HepG2 (cell line): ENCODE measurements around the gene FBXW5. TPM values are rescaled to one million over a fixed set of nuclear protein-coding genes. Genes with fewer than 3 reads are reported as not detected.

Source experiments
- ATAC-seq: fragments of 200-7000 bp; cut with Tn5 transposase; 3 replicates; pipeline ENCODE4 v1.9.1; 2020; ENCODE audit warnings: mild to moderate bottlenecking, moderate library complexity
- BruUV-seq: library from RNA; stranded (reverse); fragments of 400-500 nt; replicated peaks from 2 replicates; lab custom pipeline; 2021; lab: Mats Ljungman, UMichigan
- CTCF ChIA-PET: fragments of 300-600 bp; formaldehyde crosslinking; extraction: SDS; loops from one replicate; lab custom pipeline; 2021; ENCODE audit warnings: low total read pairs, inconsistent platforms, low intra/inter-chr PET ratio; lab: Yijun Ruan, JAX
- POLR2A ChIA-PET: fragments of 350-600 bp; sonication (Branson Sonifier 250); formaldehyde crosslinking; loops from one replicate; lab custom pipeline; 2020; ENCODE audit warnings: antibody characterized with exemption, inconsistent platforms; lab: Yijun Ruan, JAX
- DNase-seq: peaks from one replicate; pipeline ENCODE4 v3.0.0-alpha.2; 2015; ENCODE audit warnings: low spot score
- FAIRE-seq: peaks from 3 replicates; lab custom pipeline; 2011; peaks lifted over from hg19 to GRCh38; lab: Jason Lieb, UNC
- H2AFZ ChIP-seq: one replicate; pipeline ENCODE4 v1.6.1; 2011; ENCODE audit warnings: low read length, inconsistent platforms
- H3K27ac ChIP-seq: fragments of 300-600 bp; 3 replicates; pipeline ENCODE4 v1.8.0; 2011; ENCODE audit warnings: mixed run types, mild to moderate bottlenecking, mixed read lengths, low read length, inconsistent platforms; ENCODE audit not compliant: insufficient read depth; ENCODE audit errors: extremely low read length
- H3K27me3 ChIP-seq, 2 experiments: fragments of 200-600 bp in 1 of 2; 2 replicates in 1 of 2; 3 replicates in 1 of 2; pipeline versions ENCODE4 v1.6.0 to v1.8.0; 2011; ENCODE audit warnings: low read length in 2 of 2, mild to moderate bottlenecking in 2 of 2, moderate library complexity in 2 of 2, inconsistent platforms in 1 of 2; ENCODE audit not compliant: insufficient read depth in 2 of 2, control insufficient read depth in 1 of 2
- H3K36me3 ChIP-seq, 2 experiments: fragments of 200-600 bp in 1 of 2; replicated peaks in 1 of 2; 2 replicates in 1 of 2; 3 replicates in 1 of 2; pipeline versions ENCODE4 v1.5.1 to v1.8.0; 2011; ENCODE audit warnings: low read length in 2 of 2, inconsistent platforms in 1 of 2; ENCODE audit not compliant: insufficient read depth in 2 of 2, control insufficient read depth in 1 of 2
- H3K4me1 ChIP-seq: 2 replicates; pipeline ENCODE4 v1.5.1; 2012; ENCODE audit warnings: low read length, inconsistent platforms; ENCODE audit not compliant: insufficient read depth
- H3K4me2 ChIP-seq: 2 replicates; pipeline ENCODE4 v1.6.0; 2011; ENCODE audit warnings: low read depth, low read length, inconsistent platforms
- H3K4me3 ChIP-seq, 3 experiments: fragments of 200-600 bp in 1 of 3; sonication (generic), shearing (Covaris generic) in 1 of 3; replicated peaks in 1 of 3; 2 replicates each; pipeline ENCODE4 v1.5.1; 2011 to 2016; ENCODE audit warnings: low read length in 3 of 3, inconsistent platforms in 2 of 3, low read depth in 2 of 3, mild to moderate bottlenecking in 2 of 3, control low read depth in 1 of 3, mixed read lengths in 1 of 3; ENCODE audit not compliant: insufficient read depth in 1 of 3
- H3K79me2 ChIP-seq: one replicate; pipeline ENCODE4 v1.6.1; 2011; ENCODE audit warnings: low read length, inconsistent platforms; ENCODE audit not compliant: insufficient read depth
- H3K9ac ChIP-seq: 2 replicates; pipeline ENCODE4 v1.6.0; 2011; ENCODE audit warnings: mild to moderate bottlenecking, low read depth, low read length, inconsistent platforms; ENCODE audit not compliant: insufficient read depth
- H3K9me3 ChIP-seq: 2 replicates; pipeline ENCODE4 v1.5.1; 2012; ENCODE audit warnings: mild to moderate bottlenecking, low read length
- H4K20me1 ChIP-seq: 2 replicates; pipeline ENCODE4 v1.6.0; 2011; ENCODE audit warnings: inconsistent platforms, mild to moderate bottlenecking, low read length, moderate library complexity; ENCODE audit not compliant: insufficient read depth
- ATF6 ChIP-seq: sonication (generic); formaldehyde crosslinking; conservative IDR thresholded peaks from 2 replicates; pipeline ENCODE4 v1.4.0; 2020; ENCODE audit warnings: missing genetic modification reagents
- DZIP1 ChIP-seq: sonication (generic); formaldehyde crosslinking; IDR thresholded peaks from 2 replicates; pipeline ENCODE4 v1.5.0; 2020; ENCODE audit warnings: mild to moderate bottlenecking, missing genetic modification reagents
- FOXA3 ChIP-seq: IDR thresholded peaks from 2 replicates; pipeline ENCODE4 v1.6.1; 2016; ENCODE audit warnings: missing genetic modification reagents, missing compliant biosample characterization
- HNRNPLL ChIP-seq: fragments of 200-400 bp; formaldehyde crosslinking; IDR thresholded peaks from 2 replicates; pipeline ENCODE4 v1.6.1; 2017; ENCODE audit warnings: mild to moderate bottlenecking, low read depth, low read length; ENCODE audit not compliant: poor library complexity, severe bottlenecking
- ISL2 ChIP-seq: sonication (generic); formaldehyde crosslinking; IDR thresholded peaks from 2 replicates; pipeline ENCODE4 v1.5.0; 2020; ENCODE audit warnings: missing genetic modification reagents
- PAWR ChIP-seq: sonication (generic); formaldehyde crosslinking; IDR thresholded peaks from 2 replicates; pipeline ENCODE4 v1.4.0; 2020; ENCODE audit warnings: missing genetic modification reagents, mild to moderate bottlenecking, borderline replicate concordance
- SETDB1 ChIP-seq: sonication (generic); formaldehyde crosslinking; IDR thresholded peaks from 2 replicates; pipeline ENCODE4 v1.5.1; 2020; ENCODE audit warnings: missing genetic modification reagents, mild to moderate bottlenecking, borderline replicate concordance
- WGBS: methylation state at CpG from one replicate; pipeline ENCODE4 v1.1.6; 2017; ENCODE audit warnings: low lambda C conversion rate; 5-methylcytosine and 5-hydroxymethylcytosine counted together
- in situ Hi-C: cut with HindIII; loops from 2 replicates; pipeline ENCODE4 v1.10.0; 2017; ENCODE audit warnings: low pct_unique_long_range_greater_than_20kb; ENCODE audit not compliant: extremely low pct_ligation_motif_present
- intact Hi-C: fragments of 100-400 bp; cut with micrococcal nuclease; formaldehyde crosslinking; loops from one replicate; pipeline ENCODE4 v1.10.0; 2022; ENCODE audit not compliant: unreplicated experiment
- polyA plus RNA-seq, 8 experiments: library from polyadenylated mRNA; depleted of rRNA in 3 of 8; stranded (reverse) in 7 of 8; unstranded in 1 of 8; fragments of >200 nt; fragmentation: Illumina TruSeq in 4 of 8; extraction: Trizol in 4 of 8; gene quantifications; 2 replicates each; pipeline versions ENCODE4 v1.2.1 to v1.2.3, GENCODE V29; 2011 to 2016; ENCODE audit warnings: low read depth in 4 of 8, missing spikeins in 1 of 8, mixed read lengths in 1 of 8; ENCODE audit not compliant: insufficient read depth in 1 of 8
- total RNA-seq, 5 experiments: library from RNA; depleted of rRNA; stranded (reverse); fragments of >200 nt; fragmentation: Illumina TruSeq; extraction: Trizol; gene quantifications; 2 replicates each; pipeline ENCODE4 v1.2.3, GENCODE V29; 2016; ENCODE audit warnings: low read depth in 1 of 5
- TF ChIP-seq, protein P1 (sequence below): sonication (generic); formaldehyde crosslinking; IDR thresholded peaks from 2 replicates; pipeline ENCODE4 v1.4.0; 2020; ENCODE audit warnings: missing genetic modification reagents
- TF ChIP-seq, protein P2 (sequence below): sonication (generic); formaldehyde crosslinking; IDR thresholded peaks from 2 replicates; pipeline ENCODE4 v1.5.1; 2020; ENCODE audit warnings: mild to moderate bottlenecking, missing genetic modification reagents

FBXW5 gene
- total and polyA plus RNA-seq, 2 of the 13 experiments (the other 11 are each of a cell fraction or from before 2014, with no cell fraction given) = 52.0 to 60.4 TPM

- FAIRE-seq = no peak
- H3K4me2 ChIP-seq = no peak overlapping the region
- H3K79me2 ChIP-seq = peaks cover 4% of the 10 kb centered on the region
- TF ChIP-seq FOXA3 = no peak
- TF ChIP-seq, protein P1, sequence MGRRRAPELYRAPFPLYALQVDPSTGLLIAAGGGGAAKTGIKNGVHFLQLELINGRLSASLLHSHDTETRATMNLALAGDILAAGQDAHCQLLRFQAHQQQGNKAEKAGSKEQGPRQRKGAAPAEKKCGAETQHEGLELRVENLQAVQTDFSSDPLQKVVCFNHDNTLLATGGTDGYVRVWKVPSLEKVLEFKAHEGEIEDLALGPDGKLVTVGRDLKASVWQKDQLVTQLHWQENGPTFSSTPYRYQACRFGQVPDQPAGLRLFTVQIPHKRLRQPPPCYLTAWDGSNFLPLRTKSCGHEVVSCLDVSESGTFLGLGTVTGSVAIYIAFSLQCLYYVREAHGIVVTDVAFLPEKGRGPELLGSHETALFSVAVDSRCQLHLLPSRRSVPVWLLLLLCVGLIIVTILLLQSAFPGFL (CRISPR knock-in tag) = no peak
- TF ChIP-seq PAWR (CRISPR knock-in tag) = no peak
- no peak for TF ChIP-seq ISL2 (CRISPR knock-in tag)
- TF ChIP-seq ATF6 = no peak
- TF ChIP-seq HNRNPLL = no peak
- TF ChIP-seq SETDB1 (CRISPR knock-in tag) = no peak
- TF ChIP-seq DZIP1 (CRISPR knock-in tag) = no peak
- TF ChIP-seq, protein P2, sequence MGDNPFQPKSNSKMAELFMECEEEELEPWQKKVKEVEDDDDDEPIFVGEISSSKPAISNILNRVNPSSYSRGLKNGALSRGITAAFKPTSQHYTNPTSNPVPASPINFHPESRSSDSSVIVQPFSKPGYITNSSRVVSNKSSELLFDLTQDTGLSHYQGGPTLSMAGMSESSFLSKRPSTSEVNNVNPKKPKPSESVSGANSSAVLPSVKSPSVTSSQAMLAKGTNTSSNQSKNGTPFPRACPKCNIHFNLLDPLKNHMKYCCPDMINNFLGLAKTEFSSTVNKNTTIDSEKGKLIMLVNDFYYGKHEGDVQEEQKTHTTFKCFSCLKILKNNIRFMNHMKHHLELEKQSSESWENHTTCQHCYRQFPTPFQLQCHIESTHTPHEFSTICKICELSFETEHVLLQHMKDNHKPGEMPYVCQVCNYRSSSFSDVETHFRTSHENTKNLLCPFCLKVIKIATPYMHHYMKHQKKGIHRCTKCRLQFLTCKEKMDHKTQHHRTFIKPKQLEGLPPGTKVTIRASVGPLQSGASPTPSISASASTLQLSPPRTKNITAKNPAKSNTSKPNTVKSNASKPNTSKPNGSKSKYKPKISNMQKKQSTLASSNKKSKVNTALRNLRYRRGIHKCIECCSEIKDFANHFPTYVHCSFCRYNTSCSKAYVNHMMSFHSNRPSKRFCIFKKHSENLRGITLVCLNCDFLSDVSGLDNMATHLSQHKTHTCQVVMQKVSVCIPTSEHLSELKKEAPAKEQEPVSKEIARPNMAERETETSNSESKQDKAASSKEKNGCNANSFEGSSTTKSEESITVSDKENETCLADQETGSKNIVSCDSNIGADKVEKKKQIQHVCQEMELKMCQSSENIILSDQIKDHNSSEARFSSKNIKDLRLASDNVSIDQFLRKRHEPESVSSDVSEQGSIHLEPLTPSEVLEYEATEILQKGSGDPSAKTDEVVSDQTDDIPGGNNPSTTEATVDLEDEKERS (CRISPR knock-in tag) = no peak
- H3K36me3 ChIP-seq = peaks cover 34 to 67% of the 10 kb centered on the region in 2 experiments; a peak in 4 of 5 replicates
- H4K20me1 ChIP-seq = no peaks in the 10 kb centered on the region
- no peak overlapping the region for H2AFZ ChIP-seq
- no peaks in the 10 kb centered on the region for H3K4me1 ChIP-seq
- 97% methylated on average over 14 of the region's 15 CpGs for WGBS
- DNase-seq = no peak
- no peak overlapping the region for H3K9ac ChIP-seq
- in situ Hi-C loops = no loop called here
- ChIA-PET CTCF (no interaction called here), POLR2A (no interaction called here)
- no peak overlapping the region for H3K27ac ChIP-seq
- no peaks in the 10 kb centered on the region for H3K9me3 ChIP-seq
- BruUV-seq = no TSS peak
- H3K27me3 ChIP-seq = no peaks in the 10 kb centered on the region
- H3K4me3 ChIP-seq = no peak overlapping the region
- ATAC-seq = no peak
- intact Hi-C loops = no loop called here
Observed at GRCh38 chr9:136920069-136920468, 24.5 kb downstream of the FBXW5 start.
